NOMO-1 treated with DMSO at 0.1 percent for 48 hours (cell line): ENCODE results near the gene MYT1.
A peak's percentile ranks its signal among the peaks of the same experiment; 100 is the strongest.

Experiments used
- DNase-seq: peaks from one replicate; lab custom pipeline; 2025; ENCODE audit not compliant: unreplicated experiment; lab: John Stamatoyannopoulos, UW

Gene MYT1

GRCh38 chr20:64153861-64154589, 10.2 kb upstream of the MYT1 start:
- no peak for DNase-seq

GRCh38 chr20:64154590-64155257, 9.5 kb upstream of the MYT1 start:
- DNase-seq = no peak

- DNase-seq = no peak
Observed at GRCh38 chr20:64155258-64156135, 8.8 kb upstream of the MYT1 start.

- no peak for DNase-seq
Observed at GRCh38 chr20:64156136-64156885, 7.9 kb upstream of the MYT1 start.

- DNase-seq = no peak
Observed at GRCh38 chr20:64156886-64157875, 7.1 kb upstream of the MYT1 start.

GRCh38 chr20:64157878-64158277, 6.4 kb upstream of the MYT1 start:
- DNase-seq = no peak

GRCh38 chr20:64158346-64159285, 5.6 kb upstream of the MYT1 start:
- DNase-seq = no peak

- no peak for DNase-seq
Observed at GRCh38 chr20:64159286-64159680, 5.0 kb upstream of the MYT1 start.

- no peak for DNase-seq
Observed at GRCh38 chr20:64159711-64160110, 4.5 kb upstream of the MYT1 start.

GRCh38 chr20:64160118-64160517, 4.1 kb upstream of the MYT1 start:
- no peak for DNase-seq

GRCh38 chr20:64160526-64161355, 3.5 kb upstream of the MYT1 start:
- no peak for DNase-seq

- peak; percentile 20 for DNase-seq
Observed at GRCh38 chr20:64161356-64162238, 2.7 kb upstream of the MYT1 start.

GRCh38 chr20:64162239-64162910, 1.9 kb upstream of the MYT1 start:
- DNase-seq = no peak

GRCh38 chr20:64163776-64164122, 503 bp upstream of the MYT1 start:
- DNase-seq = no peak

- no peak for DNase-seq
Observed at GRCh38 chr20:64165866-64166600, 1.8 kb downstream of the MYT1 start.
